Measurements from ENCODE around the gene EXTL2. TPM values are rescaled to one million over a fixed set of nuclear protein-coding genes. Genes with fewer than 3 reads are reported as not detected.

Gene EXTL2
- total RNA-seq, 1 experiment from 2014 or later, result 37.9 TPM

GRCh38 chr1:100866901-100867206 lies 27.8 kb downstream of the EXTL2 start:
- Histone ChIP-seq H2AK5ac (ENCODE audit: insufficient read length, low read length) (no peak overlapping the region), H3K4ac (ENCODE audit: low read depth, low read length) (no peak overlapping the region), H3K27ac (ENCODE audit: insufficient read length, low read depth, low read length) (no peak overlapping the region), H4K5ac (ENCODE audit: insufficient read length, low read depth, low read length) (no peak overlapping the region), H2BK12ac (ENCODE audit: insufficient read length, low read depth, low read length) (no peak overlapping the region), H3K79me1 (ENCODE audit: insufficient read depth, low read depth, low read length, poor library complexity, severe bottlenecking) (no peaks in the 10 kb centered on the region), H2BK5ac (ENCODE audit: insufficient read length, low read length) (no peak overlapping the region), H3K4me1 (ENCODE audit: insufficient read depth, low read length) (no peaks in the 10 kb centered on the region), H3K27me3 (ENCODE audit: insufficient read depth, low read length) (no peaks in the 10 kb centered on the region), H3K56ac (ENCODE audit: insufficient read length, low read depth, low read length) (no peak overlapping the region), H4K8ac (replicated peaks; ENCODE audit: insufficient read length, low read depth, low read length) (no peak overlapping the region), H4K91ac (ENCODE audit: insufficient read length, low read depth, low read length) (no peak overlapping the region), H3K9me3 (ENCODE audit: control insufficient read depth, low read depth, low read length) (no peaks in the 10 kb centered on the region), H2BK15ac (ENCODE audit: low read depth, low read length) (no peak overlapping the region), H2AFZ (ENCODE audit: low read length) (no peak overlapping the region), H3K9ac (ENCODE audit: extremely low read depth, insufficient read length, low read length) (no peak overlapping the region), H3K4me2 (ENCODE audit: insufficient read depth, insufficient read length, low read length) (no peak overlapping the region), H3T11ph (ENCODE audit: low read length) (no peak overlapping the region), H3K18ac (ENCODE audit: insufficient read length, low read depth, low read length) (no peak overlapping the region), H4K20me1 (ENCODE audit: control insufficient read depth, insufficient read depth, insufficient read length) (no peaks in the 10 kb centered on the region), H2BK120ac (ENCODE audit: low read depth, low read length, poor library complexity, severe bottlenecking) (no peak overlapping the region), H3K23ac (ENCODE audit: insufficient read length, low read depth, low read length) (no peak overlapping the region), H2BK20ac (ENCODE audit: low read depth, low read length, poor library complexity, severe bottlenecking) (no peak overlapping the region), H3K14ac (ENCODE audit: insufficient read depth, low read length) (no peak overlapping the region), H3K79me2 (ENCODE audit: insufficient read depth, low read length) (no peaks in the 10 kb centered on the region), H3K23me2 (ENCODE audit: insufficient read length, low read depth, low read length, poor library complexity, severe bottlenecking) (no peaks in the 10 kb centered on the region)
- no peak for DNase-seq
- Mint-ChIP-seq H3K36me3 (ENCODE audit: insufficient read depth in 1 of 3, low read depth in 3 of 3) (no peaks in the 10 kb centered on the region), H3K27me3 (ENCODE audit: low read depth) (no peaks in the 10 kb centered on the region; the same call in 1 of the 2 replicates), H3K4me1 (0 out of 4 replicates have a peak, but pooled peaks cover 0 to 2% of the 10 kb centered on the region in 2 experiments), H3K27ac (no peak overlapping the region), H3K4me3 (no peak overlapping the region), H3K9me3 (no peaks in the 10 kb centered on the region)
- TF ChIP-seq CTCF (conservative IDR thresholded peaks at IDR 0.05), result no peak
- WGBS (ENCODE audit: extremely low coverage, insufficient read length, low lambda C conversion rate), result no CpG with 5 or more reads among the region's 2 CpGs
